HG03097 (cell line): ENCODE data around the gene TBC1D9.

Experiments used
- ATAC-seq: cut with Tn5 transposase; IDR thresholded peaks from one replicate; pipeline ENCODE4 v1.9.1; 2021; ENCODE audit not compliant: unreplicated experiment, low FRiP score

The TBC1D9 gene

DNA sequence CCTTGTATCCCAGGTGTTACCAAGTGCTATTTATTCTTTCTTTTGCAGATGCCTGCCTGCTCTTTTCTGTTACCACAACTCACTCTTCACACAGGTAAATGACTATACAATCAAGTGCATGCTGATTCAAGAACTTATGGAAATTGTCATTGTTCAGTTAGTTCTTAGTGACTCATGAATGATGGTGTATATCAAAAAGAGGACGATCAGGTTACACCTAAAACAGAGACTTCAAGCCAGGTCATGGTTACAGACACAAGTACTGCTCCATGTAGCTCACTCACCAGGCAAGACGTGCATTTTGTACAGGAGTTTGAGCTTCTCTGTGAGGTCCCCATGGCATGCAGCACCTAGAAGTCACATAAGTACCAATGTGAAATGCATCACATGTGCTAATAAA lies 128.2 kb downstream of the TBC1D9 start:
- no peak for ATAC-seq

DNA sequence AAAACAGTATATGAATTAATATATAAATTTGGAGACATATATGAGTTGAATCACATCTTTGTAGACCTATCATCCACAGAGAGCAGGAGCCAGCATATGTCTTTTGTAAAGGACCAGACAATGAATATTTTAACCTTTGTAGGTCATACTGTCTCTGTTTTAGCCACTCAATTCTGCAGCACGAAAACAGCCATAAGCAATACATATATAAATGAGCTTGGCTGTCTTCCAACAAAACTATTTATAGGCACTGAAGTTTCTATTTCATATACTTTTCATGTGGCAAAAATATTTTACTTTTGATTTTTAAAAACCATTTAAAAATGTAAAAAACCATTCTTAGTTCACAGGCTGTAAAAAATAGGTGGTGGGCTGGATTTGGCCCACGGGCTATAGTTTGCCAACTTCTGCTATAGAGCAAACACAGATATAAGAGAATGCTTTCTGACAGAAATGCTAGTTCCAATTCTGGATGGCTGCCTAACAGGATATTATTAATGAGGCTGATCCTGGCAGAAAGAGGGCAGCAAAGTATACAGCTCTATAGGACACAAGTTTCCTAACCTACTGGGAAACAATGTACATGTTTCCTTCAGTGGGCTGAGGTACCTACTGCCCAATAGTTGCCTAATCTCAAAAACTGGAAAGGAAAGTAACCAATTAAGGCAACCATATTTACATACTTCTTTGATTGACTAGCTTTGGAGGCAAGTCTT lies 129.4 kb downstream of the TBC1D9 start:
- ATAC-seq, result no peak

DNA sequence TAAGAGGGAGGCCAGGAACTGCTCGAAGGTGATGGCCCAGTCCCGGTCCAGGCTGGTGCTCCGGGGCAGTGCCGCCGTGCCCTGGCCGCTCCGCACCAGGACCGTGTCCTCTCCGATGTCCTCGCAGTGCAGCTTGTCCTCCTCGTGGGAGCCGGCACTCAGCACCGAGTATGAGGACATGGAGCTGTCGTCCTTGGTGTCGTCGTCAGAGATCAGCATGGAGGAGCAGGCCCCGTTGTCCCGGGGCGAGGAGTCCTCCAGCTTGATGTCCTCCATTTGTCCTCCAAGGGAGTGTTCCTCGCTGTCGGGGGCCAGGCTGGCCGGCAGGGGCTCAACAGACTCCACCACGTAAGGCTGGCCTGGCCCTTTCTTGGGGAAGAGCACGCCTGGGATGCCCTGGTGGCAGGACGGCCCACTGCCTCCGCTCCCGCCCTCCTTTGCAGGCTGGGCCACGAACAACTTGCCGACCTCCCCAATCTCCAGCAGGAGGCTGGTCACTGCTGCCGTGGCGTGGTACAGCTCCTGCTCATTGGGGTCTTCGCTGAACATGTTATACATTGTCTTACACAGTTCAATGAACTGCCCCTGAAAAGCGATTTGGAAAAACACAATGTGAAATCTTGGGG lies 133.7 kb downstream of the TBC1D9 start:
- ATAC-seq, result no peak

DNA sequence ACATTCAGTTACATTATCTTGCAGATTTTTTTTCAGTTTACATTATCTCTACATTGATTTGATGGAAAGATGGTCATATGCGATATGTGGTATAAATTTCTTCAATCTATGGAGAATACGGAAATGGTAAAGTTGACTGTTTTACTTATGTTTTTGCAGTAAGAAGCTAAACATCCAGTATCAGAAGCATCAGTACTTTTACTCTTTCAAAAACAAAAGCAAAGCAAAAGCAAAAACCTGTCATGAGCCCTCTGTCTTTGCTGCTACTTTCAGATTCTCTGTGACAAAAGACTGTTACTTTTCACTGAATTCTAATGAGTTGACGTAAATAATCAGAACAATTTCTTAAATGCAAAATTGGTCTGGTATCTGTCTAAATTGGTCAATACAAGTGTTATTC lies 135.0 kb downstream of the TBC1D9 start:
- no peak for ATAC-seq

DNA sequence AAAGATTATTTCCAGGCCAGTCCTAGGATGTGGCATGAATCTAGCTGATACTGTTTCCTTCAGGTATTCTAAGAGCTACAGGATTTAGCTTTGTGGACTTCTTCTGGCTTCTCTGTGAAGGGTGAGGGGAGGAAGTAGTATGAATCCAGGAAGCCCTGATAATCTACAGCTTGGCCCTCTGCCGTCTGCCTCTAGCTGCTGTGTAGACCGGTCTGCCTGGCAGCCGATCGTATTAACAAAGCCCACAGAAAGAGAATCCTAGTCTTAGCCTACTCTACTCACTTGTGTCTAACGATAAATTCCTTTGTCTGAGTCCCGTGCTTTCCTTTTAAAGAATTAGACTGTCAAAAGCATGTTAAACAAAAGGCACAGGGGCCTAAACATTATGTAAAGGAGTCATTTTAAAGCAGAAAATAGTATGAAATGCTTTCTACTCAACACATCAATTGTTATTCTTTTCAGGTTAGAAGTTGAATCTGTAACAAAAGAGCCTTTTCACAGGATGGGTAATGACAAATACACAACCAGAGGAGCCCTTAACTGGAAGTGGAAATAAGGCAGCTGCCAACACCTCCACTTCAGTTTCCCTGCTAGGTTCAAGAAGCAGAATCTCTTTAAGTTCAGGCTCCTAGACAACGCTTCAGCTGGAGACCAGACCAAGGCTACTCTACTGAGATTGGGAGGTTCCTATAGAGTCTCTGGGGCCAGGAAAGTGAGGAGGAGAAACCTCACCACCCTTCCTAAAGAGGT lies 138.5 kb downstream of the TBC1D9 start:
- ATAC-seq, result no peak

DNA sequence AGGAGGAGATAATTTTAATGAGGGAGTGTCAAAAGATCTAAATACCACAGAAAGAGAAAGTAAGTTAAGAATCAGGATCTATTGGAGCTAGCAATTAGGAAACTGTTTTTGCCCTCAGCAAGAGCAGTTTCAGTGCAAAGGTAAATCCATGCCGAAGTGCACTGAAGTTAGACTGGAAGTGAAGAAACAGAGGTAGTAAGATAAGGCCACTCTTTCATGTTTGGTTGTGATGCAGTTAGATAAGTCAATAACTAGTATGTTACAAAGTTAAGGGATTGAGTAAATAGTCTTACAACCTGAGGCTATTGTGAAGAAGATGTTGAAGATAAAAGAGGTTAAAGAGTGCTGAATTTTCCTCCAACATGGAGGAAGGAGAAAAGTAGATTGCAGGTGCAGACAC lies 140.7 kb downstream of the TBC1D9 start:
- ATAC-seq, result no peak

DNA sequence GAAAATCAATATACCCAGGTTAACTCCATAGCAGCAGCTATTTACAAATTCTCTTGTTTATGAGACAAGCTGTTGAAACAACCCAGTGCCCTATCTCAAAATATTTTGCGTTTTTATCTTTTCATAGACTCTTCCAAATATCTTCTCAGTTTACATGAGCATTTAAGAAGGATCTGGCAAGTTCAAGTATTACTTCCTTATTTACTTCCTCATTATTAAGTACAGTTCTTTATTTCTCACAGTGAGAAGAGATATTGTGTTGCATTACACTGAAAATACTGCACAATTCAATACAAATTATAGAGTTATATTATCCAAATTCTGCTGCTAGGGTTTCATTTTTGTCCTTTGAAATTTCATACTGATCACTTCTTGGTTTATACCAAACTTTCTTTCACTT lies 143.8 kb downstream of the TBC1D9 start:
- ATAC-seq, result no peak

DNA sequence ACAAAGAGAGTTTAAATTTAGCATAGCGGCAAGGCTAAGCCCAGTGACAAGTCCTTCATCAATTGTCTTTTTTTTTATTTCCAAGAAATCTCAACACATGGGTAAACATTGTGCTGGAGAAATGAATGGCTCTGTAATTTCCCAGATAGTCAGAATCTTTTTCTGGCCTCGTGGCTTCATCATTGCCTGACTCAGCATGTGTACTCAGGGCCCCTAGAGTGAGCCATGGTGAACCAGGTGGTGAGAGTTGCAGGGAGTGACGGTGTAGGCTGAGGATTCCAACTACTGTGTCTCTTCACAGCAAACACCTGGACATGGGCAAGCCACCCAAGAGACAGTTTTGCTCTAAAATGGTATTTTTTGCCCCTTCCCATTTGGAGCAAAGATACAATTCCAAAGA lies 144.3 kb downstream of the TBC1D9 start:
- no peak for ATAC-seq

DNA sequence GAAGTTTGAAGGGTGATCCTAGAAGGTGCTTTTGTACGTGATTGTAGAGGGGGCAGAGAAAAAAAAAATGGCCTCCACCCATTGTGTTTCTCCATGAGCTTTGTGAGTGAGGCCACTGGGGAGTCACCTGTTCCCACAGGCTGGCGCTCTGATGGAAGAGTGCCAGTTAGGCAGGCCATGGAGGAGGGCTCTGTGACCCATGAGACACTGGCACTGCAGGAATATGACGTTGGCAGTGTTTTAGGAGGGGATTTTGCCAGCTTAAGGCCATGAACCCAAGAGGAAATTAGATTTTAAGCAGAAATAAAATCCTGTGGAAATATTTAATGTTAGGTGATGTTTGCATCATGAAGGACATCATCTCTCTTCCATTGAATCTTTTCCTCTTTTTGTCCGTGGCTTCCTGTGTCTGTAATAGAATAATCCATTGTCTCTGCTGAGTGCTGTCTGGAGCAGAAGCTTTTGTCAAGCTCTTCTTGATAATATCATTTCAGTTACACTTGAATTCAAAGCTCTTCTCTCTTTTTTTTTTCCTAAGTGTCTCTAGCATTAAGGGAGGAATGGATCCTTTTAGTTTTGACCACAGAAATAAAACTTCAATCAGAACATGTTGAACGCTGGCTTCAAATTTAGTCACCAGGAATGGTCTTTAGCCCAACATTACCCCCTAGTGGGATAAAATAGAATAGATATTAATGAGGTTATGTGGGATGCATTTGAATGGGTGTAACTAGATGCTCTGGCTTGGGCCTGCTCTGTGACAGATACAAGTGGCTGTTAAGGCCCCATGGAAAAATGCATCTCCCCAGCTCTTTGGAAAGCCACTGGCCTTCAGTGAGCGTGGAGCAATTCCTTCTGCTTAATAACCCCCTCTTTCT lies 146.4 kb downstream of the TBC1D9 start:
- no peak for ATAC-seq

DNA sequence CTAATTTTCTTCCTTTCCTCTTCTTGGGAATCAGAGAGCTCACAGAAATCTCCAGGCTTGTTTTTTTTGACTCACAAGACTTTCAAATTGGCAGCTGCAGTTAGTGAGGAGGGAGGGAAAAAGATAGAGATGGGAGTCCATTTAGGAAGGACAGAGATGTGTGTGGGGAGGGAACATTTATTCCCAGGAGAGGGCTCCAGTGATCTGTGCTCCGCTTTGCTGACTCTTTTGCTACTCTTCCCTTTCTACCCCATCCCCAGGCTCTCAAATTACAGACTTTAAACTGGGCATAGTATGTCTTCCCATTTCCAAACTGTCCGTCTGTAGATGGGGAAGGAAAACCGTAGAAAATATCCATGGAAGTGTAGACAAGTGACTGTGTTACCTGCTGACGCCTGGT lies 148.3 kb downstream of the TBC1D9 start:
- no peak for ATAC-seq

DNA sequence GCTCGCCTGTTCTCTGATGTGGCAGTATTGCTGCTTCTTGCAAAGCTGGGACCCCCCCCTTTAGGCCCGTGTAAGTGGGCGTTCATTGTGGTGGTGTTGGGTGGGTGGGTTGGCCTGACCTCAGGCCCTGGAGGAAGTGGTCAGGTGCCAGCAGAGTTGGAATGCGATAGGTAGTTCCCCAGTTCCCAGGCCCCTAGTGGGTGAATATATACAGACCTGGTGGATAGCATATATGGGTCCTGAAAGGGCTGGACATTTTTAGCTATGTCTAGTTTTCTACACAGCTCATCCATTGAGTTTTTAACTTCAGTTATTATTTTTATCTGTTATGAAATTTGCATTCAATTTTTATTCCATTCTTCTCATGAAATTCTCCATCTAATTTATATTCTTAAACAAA lies 151.6 kb downstream of the TBC1D9 start:
- no peak for ATAC-seq

DNA sequence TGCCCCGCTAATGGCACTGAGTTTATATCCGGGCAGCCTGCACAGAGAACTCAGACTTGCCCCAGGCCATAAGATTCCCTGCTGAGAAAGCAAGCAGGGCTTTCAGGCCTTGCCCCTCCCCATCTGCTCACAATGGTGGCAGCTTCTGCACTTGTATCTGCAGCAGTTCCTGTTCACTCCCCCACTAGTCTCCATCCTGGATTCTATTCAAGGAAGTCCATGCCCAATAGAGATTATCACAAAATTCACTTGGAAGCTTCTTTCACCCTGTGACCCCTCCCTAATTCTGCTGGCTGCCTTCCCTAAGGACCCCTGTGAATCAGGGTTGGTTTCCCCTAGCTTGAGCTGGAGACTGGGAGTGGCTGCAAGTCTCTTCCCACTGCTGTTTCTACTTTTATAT lies 152.9 kb downstream of the TBC1D9 start:
- no peak for ATAC-seq

DNA sequence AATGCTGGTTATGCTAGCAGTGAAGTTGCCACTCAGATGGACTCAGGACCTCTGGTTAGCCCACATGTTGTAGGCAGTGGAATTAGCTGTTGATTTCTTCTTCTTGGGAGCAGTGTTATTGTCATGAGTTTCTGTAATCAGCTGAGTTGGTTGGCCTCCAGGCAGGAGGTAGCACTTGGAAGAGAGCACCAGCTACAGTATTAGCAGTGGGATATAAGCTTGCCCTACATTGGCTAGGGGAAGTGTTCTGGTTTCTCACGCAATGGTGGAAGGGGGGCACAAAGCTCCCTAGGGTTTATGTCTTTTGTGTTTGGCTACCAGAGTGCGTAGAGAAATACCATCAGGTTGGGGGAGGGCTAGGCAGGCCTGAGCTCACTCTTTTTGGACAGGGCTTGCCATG lies 153.5 kb downstream of the TBC1D9 start:
- ATAC-seq, result no peak

DNA sequence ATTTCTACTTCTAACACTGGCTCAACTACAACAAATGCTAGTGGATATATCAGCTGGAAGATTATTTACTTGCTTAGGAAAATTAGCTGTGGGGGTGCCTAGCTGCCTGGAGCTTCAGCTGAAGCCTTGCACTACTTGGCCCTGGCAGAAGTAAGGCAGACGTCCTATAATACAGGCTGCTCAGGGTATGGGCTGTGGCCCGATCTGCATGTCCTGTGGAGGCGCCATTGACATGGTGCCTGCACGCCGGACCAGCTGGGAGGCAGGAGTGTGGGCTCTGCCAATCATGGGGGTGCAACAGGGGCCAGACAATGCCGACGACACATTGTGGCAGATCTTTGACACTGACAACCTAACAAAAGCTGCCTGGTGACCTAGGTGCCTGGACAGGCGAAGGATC lies 155.8 kb downstream of the TBC1D9 start:
- ATAC-seq, result no peak

DNA sequence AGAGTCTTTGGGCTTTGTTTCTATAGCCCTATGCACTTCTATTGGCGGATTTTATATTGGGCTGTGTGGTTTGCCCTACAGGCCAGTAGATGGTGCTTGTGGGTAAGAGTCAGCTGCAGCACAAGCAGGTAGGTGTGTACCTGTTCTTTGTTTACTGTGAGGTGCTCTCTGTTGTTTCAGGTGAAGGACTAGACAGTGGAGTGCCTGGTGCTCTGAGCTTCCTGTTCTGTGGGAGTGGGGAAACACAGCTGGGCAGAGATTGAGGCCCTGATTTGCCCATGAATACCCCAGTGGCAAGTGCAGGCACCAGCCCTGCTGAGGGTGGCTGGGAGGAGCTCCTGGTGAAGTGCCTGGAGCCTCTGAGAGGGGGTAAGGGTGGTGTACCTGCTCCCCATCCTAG lies 161.1 kb downstream of the TBC1D9 start:
- no peak for ATAC-seq

DNA sequence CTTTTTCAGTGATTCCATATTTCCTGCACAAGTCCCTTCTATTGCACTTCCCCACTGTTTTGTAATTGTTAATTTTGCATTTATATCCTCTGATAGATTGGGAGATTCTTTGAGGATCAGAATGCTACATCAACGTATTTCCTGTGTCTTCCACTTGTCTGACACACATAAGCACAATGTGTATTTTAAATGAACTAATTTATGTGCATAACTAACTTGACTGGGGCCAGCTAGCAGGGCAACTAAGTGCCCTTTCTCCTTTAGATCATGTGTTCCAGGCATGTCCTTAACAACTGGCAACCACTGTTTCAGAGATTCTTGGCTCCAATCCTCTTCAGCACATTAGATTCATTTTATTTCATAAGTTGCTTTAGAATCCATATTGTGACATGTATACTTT lies 171.7 kb downstream of the TBC1D9 start:
- ATAC-seq, result no peak

DNA sequence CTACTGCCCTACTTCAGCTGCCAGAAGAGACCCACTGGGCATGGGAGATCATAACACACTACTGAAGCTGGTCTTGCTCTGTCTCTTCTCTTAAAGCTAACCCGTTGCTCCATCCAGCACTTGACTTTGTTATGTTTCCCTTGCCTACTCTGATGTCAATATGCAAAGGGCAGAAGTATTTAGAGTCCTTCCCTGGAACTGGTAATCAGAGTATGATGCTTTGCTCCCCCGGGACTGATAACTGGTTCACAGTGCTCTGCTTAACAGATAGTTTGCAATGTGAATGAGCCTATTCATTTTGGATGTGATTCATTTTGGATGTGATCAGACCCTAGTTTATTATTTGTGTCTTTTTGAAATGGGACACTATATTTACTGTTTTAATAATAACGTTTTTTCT lies 175.1 kb downstream of the TBC1D9 start:
- ATAC-seq, result no peak

DNA sequence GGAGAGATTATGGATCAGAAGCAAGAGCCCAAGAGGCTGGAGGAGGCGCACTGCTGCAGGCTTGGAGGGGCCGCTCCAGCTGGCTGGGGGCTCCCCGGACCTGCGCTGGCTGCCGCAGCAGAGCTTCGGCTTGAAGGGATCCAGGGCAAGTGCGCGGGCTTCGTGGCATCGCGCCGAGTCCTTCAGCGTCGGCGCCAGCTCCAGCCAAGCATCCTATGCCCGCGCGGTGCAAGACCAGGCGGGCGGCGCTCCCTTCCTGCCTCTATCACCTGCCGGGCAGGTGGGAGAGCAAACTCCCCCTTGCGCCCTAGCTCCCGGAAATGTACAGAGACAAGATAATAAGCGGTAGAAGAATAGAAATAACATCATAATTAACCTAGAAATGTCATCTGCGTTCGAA lies 176.9 kb downstream of the TBC1D9 start:
- ATAC-seq, result no peak

DNA sequence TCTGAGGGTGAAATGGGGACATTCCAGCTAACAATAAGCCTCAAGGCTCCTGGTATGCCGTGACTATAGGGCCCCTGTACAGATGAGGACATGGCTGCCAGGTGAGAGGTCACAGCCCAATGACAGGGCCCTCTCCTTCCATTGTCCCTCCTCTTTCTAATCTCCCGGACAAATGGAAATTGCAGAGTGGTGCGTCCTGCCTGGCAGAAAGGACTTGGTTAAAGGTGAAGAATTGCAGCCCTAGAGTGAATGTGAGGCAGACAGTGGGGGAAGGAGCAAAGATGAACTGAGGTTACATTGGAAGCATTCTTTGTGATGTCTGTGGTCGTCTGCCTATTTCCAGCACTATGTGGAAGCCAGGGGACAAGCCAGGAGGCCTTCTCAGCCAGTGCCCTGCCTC lies 180.7 kb downstream of the TBC1D9 start:
- no peak for ATAC-seq

DNA sequence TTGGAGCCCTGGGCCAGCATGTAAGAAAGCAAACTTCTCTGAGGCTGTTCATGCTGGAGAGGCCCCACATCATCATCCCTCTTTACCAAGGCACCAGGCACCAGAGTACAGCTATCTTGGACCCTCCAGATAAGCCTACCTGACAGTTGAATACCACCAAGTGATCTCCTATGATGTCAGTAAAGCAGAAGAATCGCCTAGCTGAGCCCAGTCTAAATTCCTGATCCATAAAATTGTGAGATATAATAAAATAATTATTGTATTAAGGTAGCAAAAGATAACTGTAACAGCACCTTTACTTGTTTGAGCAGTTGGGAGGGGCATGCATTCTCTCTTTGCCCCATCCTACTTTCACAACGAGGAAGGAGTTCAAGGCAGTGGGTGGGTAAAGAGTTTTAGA lies 184.6 kb downstream of the TBC1D9 start:
- ATAC-seq, result no peak
